Duodenal mucosa (tissue), 2 donors: Measurements from ENCODE around the gene ZNF544.
"Not testable (repeated sequence)": the region's sequence is repeated elsewhere in the genome, so short reads cannot be mapped to it uniquely, and the experiment has no call there.

Experiments used
- H3K27ac ChIP-seq: one replicate; pipeline ENCODE4 v1.7.0; 2013; ENCODE audit warnings: low read depth, low read length
- H3K27me3 ChIP-seq, 2 donors: one replicate each; pipeline ENCODE4 v1.7.0; 2013; ENCODE audit warnings: low read length in 2 of 2, control low read depth in 1 of 2; ENCODE audit not compliant: insufficient read depth in 2 of 2, control insufficient read depth in 1 of 2
- H3K36me3 ChIP-seq, 2 donors: one replicate each; pipeline ENCODE4 v1.7.0; 2013; ENCODE audit warnings: low read length in 2 of 2, control low read depth in 1 of 2; ENCODE audit not compliant: insufficient read depth in 2 of 2, control insufficient read depth in 1 of 2
- H3K4me1 ChIP-seq, 2 donors: one replicate each; pipeline ENCODE4 v1.7.0; 2013; ENCODE audit warnings: low read length in 2 of 2, control low read depth in 1 of 2; ENCODE audit not compliant: insufficient read depth in 2 of 2, control insufficient read depth in 1 of 2
- H3K4me3 ChIP-seq, 2 donors: one replicate each; pipeline ENCODE4 v1.7.0; 2013; ENCODE audit warnings: low read length in 2 of 2, low read depth in 1 of 2
- H3K9ac ChIP-seq, 2 donors: one replicate each; pipeline ENCODE4 v1.7.0; 2013; ENCODE audit warnings: low read length in 2 of 2, low read depth in 1 of 2
- H3K9me3 ChIP-seq, 2 donors: one replicate each; pipeline ENCODE4 v1.7.0; 2013; ENCODE audit warnings: low read length in 2 of 2, control low read depth in 1 of 2; ENCODE audit not compliant: control insufficient read depth in 1 of 2

ZNF544 gene

DNA sequence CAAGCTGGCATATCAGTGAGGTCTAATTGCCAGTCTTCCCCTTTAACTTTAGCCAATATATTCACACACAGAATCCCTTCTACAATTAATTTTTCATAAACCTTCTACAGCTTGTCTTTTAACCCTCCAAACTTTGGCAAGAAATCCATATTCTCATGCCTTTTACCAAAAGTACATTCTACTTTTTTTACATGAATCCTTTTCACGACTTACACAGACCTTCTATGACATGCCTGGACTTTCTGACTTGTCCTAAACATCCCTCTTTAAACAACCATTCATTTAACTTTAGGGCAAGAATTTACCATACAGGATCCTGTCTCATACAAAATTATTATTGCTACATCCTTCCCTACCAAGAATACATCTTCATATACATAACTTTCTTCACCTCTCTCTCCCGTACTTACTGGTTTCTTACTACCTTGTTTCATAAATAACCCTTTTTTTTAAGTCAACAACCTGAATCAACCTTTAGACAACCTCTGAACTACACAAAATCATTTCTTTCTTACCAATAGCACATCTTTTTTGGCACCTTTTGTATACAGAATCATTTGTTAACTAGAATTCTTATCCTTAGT, 23.5 kb downstream of the ZNF544 start:
- no peaks in the 10 kb centered on the region for H3K27me3 ChIP-seq
- no peak overlapping the region for H3K4me3 ChIP-seq
- no peak overlapping the region for H3K9ac ChIP-seq
- H3K27ac ChIP-seq, result no peak overlapping the region
- H3K4me1 ChIP-seq, result no peaks in the 10 kb centered on the region
- peaks cover 72 to 85% of the 10 kb centered on the region in 2 donors for H3K9me3 ChIP-seq
- peaks cover 55 to 93% of the 10 kb centered on the region in 2 donors for H3K36me3 ChIP-seq

DNA sequence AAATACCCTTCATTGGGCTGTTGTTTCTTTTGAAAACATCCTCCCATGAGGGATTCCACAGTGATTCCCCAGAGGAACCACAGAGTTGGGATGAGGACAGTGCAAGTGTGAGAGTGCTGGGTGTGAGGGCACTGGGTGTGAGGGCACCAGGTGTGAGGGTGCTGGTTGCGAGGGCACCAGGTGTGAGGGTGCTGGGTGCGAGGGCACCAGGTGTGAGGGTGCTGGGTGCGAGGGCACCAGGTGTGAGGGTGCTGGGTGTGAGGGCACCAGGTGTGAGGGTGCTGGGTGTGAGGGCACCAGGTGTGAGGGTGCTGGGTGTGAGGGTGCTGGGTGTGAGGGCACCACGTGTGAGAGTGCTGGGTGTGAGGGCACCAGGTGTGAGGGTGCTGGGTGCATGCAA, 29.5 kb downstream of the ZNF544 start:
- H3K27me3 ChIP-seq, H3K27ac ChIP-seq, H3K9ac ChIP-seq, H3K4me1 ChIP-seq: not testable (repeated sequence)
- Histone ChIP-seq H3K9me3 (peaks cover 86 to 90% of the 10 kb centered on the region in 2 donors), H3K36me3 (peaks cover 65 to 92% of the 10 kb centered on the region in 2 donors), H3K4me3 (peak overlapping the region; percentile 30 to 51)

DNA sequence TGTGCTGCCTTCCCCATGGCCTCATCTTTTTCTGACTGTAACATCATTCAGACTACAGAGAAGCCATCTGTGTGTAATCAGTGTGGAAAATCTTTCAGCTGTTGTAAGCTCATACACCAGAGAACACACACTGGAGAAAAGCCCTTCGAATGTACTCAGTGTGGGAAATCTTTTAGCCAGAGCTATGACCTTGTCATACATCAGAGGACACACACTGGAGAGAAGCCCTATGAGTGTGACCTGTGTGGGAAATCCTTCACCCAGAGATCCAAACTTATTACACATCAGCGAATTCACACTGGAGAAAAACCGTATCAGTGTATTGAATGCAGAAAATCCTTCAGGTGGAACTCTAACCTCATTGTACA, 32.9 kb downstream of the ZNF544 start:
- Histone ChIP-seq H3K4me3 (peak overlapping the region; percentile 41 to 43), H3K27me3 (no peaks in the 10 kb centered on the region), H3K36me3 (peaks cover 60 to 72% of the 10 kb centered on the region in 2 donors)

DNA sequence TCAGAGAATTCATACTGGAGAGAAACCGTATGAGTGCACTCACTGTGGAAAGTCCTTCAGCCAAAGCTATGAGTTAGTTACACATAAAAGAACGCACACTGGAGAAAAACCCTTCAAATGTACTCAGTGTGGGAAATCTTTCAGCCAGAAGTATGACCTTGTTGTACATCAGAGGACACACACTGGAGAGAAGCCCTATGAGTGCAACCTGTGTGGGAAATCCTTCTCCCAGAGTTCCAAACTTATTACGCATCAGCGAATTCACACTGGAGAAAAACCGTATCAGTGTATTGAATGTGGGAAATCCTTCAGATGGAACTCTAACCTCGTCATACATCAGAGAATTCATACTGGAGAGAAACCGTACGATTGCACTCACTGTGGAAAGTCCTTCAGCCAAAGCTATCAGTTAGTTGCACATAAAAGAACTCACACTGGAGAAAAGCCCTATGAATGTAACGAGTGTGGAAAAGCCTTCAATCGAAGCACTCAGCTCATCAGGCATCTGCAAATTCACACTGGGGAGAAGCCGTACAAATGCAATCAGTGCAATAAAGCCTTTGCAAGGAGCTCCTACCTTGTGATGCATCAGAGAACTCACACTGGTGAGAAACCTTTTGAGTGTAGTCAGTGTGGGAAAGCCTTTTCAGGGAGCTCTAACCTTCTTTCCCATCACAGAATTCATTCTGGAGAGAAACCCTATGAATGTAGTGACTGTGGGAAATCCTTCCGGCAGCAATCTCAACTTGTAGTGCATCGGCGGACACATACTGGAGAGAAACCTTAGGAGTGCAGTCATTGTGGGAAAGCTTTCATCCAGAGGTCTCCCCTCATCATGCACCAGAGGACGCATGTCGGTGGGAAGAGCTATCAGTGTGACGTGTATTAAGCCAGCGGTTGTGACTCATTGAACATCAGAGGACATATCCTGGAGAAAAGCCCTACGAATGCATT, 33.5 kb downstream of the ZNF544 start:
- no peak overlapping the region for H3K9ac ChIP-seq
- no peaks in the 10 kb centered on the region for H3K4me1 ChIP-seq
- no peaks in the 10 kb centered on the region for H3K27me3 ChIP-seq
- peaks cover 58 to 69% of the 10 kb centered on the region in 2 donors for H3K36me3 ChIP-seq
- H3K27ac ChIP-seq, result no peak overlapping the region
- peak overlapping the region; percentile 41 to 43 for H3K4me3 ChIP-seq
- H3K9me3 ChIP-seq, result peaks cover 90 to 95% of the 10 kb centered on the region in 2 donors

More for the DNA sequence above, 32.9 kb downstream of the ZNF544 start:
- Histone ChIP-seq H3K4me1 (no peaks in the 10 kb centered on the region), H3K9me3 (peaks cover 88 to 90% of the 10 kb centered on the region in 2 donors), H3K27ac (no peak overlapping the region), H3K9ac (no peak overlapping the region)

DNA sequence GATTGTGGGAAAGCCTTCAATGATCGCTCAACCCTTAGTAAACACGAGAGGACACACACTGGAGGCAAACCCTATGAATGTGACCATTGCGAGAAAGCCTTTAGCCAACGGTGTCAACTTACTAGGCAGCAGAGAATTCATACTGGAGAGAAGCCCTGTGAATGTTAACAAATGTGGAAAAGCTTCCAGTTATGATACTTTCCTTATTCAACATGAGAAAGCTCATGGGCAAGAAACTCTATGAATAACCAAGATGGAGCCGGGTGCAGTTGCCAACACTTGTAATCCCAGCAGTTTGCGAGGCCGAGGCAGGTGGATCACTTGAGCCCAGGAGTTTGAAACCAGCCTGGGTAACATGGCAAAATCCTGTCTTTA, 34.2 kb downstream of the ZNF544 start:
- H3K36me3 ChIP-seq, result peaks cover 52 to 62% of the 10 kb centered on the region in 2 donors
- peaks cover 83 to 89% of the 10 kb centered on the region in 2 donors for H3K9me3 ChIP-seq
- peak overlapping the region; percentile 41 to 43 for H3K4me3 ChIP-seq
- H3K27me3 ChIP-seq, result no peaks in the 10 kb centered on the region
- no peaks in the 10 kb centered on the region for H3K4me1 ChIP-seq
- no peak overlapping the region for H3K27ac ChIP-seq
- no peak overlapping the region for H3K9ac ChIP-seq

DNA sequence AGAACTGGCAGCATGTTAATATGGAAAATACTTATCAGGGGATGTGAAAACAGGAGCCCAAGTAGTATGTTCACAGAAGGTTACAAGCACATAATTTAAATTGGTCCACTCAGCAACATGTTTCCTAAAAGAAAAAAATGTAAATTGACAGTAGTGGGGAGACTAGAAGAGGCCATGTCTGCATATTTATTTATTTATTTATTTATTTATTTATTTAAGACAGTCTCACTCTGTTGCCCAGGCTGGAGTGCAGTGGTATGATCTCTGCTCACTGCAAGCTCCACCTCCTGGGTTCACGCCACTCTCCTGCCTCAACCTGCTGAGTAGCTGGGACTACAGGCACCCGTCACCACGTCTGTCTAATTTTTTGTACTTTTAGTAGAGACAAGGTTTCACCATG, 36.4 kb downstream of the ZNF544 start:
- Histone ChIP-seq H3K9me3 (peaks cover 76 to 80% of the 10 kb centered on the region in 2 donors), H3K27ac (no peak overlapping the region), H3K4me3 (peak overlapping the region in 1 of 2 donors; percentile 28), H3K36me3 (peaks cover 36 to 40% of the 10 kb centered on the region in 2 donors), H3K4me1 (no peaks in the 10 kb centered on the region), H3K27me3 (no peaks in the 10 kb centered on the region), H3K9ac (no peak overlapping the region)

DNA sequence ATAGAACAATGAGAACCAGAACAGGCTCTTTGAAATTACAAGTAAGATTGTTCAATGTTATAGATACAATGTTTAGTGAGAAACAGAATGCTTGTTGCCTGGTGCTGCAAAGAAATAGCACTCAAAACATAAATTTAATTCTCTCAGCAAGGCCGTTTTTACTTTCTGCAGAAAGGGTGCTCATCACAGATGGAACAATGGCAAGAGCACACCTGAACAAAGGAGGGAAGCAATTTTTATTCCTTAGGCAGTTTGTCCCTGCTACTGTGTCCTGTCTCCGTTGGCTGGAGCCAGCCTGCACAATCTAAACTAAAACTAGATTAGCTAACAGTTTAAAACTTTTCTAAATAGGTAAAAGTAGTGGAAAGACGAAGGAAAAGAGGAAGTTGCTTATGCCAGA, 39.6 kb downstream of the ZNF544 start:
- peaks cover 13 to 15% of the 10 kb centered on the region in 2 donors for H3K36me3 ChIP-seq
- H3K9ac ChIP-seq, result no peak overlapping the region
- peaks cover 65 to 68% of the 10 kb centered on the region in 2 donors for H3K9me3 ChIP-seq
- no peaks in the 10 kb centered on the region for H3K4me1 ChIP-seq
- no peaks in the 10 kb centered on the region for H3K27me3 ChIP-seq
- H3K4me3 ChIP-seq, result no peak overlapping the region
- H3K27ac ChIP-seq, result no peak overlapping the region

DNA sequence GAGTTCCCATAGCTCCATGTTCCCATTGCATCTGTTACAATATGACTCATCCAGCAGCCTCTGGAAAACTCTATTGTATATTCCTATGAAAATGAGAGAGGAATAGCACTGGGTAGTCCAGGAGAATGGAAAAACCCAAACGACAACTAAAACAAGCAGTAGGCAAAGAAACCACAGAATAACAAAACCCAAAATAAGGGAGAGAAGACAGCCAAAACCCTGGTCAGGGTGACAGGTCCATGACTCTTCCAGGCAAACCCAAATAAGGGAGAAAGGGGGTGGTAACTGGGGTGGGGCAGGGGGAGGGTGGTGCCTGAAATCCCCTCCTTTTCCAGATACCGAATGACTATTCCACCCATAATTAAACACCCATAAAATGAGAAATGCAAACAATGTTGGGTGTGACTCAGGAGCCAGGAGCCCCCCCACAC, 46.1 kb downstream of the ZNF544 start:
- no peak overlapping the region for H3K9ac ChIP-seq
- peaks cover 28 to 39% of the 10 kb centered on the region in 2 donors for H3K9me3 ChIP-seq
- no peaks in the 10 kb centered on the region for H3K27me3 ChIP-seq
- H3K27ac ChIP-seq, result no peak overlapping the region
- no peak overlapping the region for H3K4me3 ChIP-seq
- H3K4me1 ChIP-seq, result peaks cover 6% of the 10 kb centered on the region in 2 donors
- peaks cover 4 to 9% of the 10 kb centered on the region in 2 donors for H3K36me3 ChIP-seq

DNA sequence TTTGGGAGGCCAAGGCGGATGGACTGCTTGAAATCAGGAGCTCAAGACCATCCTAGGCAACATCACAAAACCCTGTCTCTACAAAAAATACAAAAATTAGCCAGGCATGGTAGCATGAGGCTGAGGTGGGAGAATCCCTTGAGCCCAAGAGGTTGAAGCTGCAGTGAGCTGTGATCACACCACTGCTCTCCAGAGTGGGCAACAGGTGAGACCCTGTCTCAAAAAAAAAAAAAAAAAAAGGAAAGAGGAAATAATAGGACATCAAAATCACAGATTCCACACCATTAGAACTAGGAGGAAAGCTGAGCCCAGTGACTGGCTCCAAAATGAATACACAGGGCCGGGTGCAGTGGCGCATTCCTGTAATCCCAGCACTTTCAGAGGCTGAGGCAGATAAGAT, 46.9 kb downstream of the ZNF544 start:
- Histone ChIP-seq H3K4me3 (no peak overlapping the region), H3K4me1 (peaks cover 9 to 10% of the 10 kb centered on the region in 2 donors), H3K9ac (no peak overlapping the region), H3K27ac (no peak overlapping the region), H3K36me3 (peaks cover 4 to 9% of the 10 kb centered on the region in 2 donors), H3K9me3 (peaks cover 22 to 36% of the 10 kb centered on the region in 2 donors), H3K27me3 (no peaks in the 10 kb centered on the region)

DNA sequence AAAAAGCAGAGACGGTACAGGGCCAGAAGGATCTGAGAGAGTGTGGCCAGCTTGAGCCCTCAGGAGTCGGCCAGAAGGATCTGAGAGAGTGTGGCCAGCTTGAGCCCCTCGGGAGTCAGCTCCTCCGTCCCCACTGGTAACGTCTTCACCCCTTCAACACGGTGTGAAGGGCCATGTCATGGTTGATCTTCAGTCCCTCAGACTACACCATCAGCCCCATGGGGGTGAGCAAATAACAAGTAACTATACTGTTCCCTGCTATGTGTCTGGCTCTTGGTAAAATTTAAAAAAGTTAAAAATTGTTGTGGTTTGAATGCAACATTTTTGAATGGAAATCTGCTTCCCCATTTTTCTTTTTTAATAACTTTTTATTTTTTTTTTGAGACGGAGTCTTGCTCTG, 48.5 kb downstream of the ZNF544 start:
- Histone ChIP-seq H3K27me3 (no peaks in the 10 kb centered on the region), H3K27ac (no peak overlapping the region), H3K9me3 (peaks cover 9 to 19% of the 10 kb centered on the region in 2 donors), H3K9ac (no peak overlapping the region), H3K4me1 (peaks cover 9 to 10% of the 10 kb centered on the region in 2 donors), H3K4me3 (no peak overlapping the region), H3K36me3 (peaks cover 0 to 1% of the 10 kb centered on the region in 2 donors)
